ENCODE data around the gene SLBP.

SLBP gene

GRCh38 chr4:1744552-1744951 is 32.4 kb upstream of the SLBP start:
- H3K27ac Mint-ChIP-seq = peak overlapping the region; percentile 53
- no peaks in the 10 kb centered on the region for H3K4me1 Mint-ChIP-seq
- H3K36me3 Mint-ChIP-seq = peaks cover 41% of the 10 kb centered on the region
- no peak overlapping the region for H3K4me3 Mint-ChIP-seq
- no peaks in the 10 kb centered on the region for H3K27me3 Mint-ChIP-seq
- H3K9me3 Mint-ChIP-seq = no peaks in the 10 kb centered on the region
- CTCF ChIA-PET = interaction anchor here (1.4 to 2.8 kb wide), 6 partner anchors 10 to 66 kb away, joined by 3 to 16 read pairs (median 7); no protein-coding TSS in a partner anchor
- DNase-seq = no peak

- Mint-ChIP-seq H3K4me1 (no peaks in the 10 kb centered on the region), H3K27ac (no peak overlapping the region), H3K9me3 (no peaks in the 10 kb centered on the region), H3K4me3 (no peak overlapping the region), H3K36me3 (peaks cover 44% of the 10 kb centered on the region), H3K27me3 (no peaks in the 10 kb centered on the region)
- no peak for DNase-seq
- CTCF ChIA-PET = interaction anchor here (0.6 to 2.8 kb wide), 5 partner anchors 11 to 721 kb away, joined by 3 to 16 read pairs (median 8); no protein-coding TSS in a partner anchor
These were observed 31.9 kb upstream of the SLBP start for GRCh38 chr4:1743975-1744374.

GRCh38 chr4:1743551-1743950 is 31.4 kb upstream of the SLBP start:
- CTCF ChIA-PET = interaction anchor here (0.6 to 2.8 kb wide), 2 partner anchors 65 to 721 kb away, joined by 3 to 16 read pairs; no protein-coding TSS in a partner anchor
- Mint-ChIP-seq H3K4me1 (no peaks in the 10 kb centered on the region), H3K4me3 (no peak overlapping the region), H3K27me3 (no peaks in the 10 kb centered on the region), H3K27ac (peak overlapping the region; percentile 69), H3K36me3 (peaks cover 48% of the 10 kb centered on the region), H3K9me3 (peaks cover 4% of the 10 kb centered on the region)
- DNase-seq = no peak

GRCh38 chr4:1741208-1741607 is 29.1 kb upstream of the SLBP start:
- no peak overlapping the region for H3K4me3 Mint-ChIP-seq
- CTCF ChIA-PET = no interaction called here
- peaks cover 8% of the 10 kb centered on the region for H3K9me3 Mint-ChIP-seq
- H3K27ac Mint-ChIP-seq = no peak overlapping the region
- DNase-seq = no peak
- no peaks in the 10 kb centered on the region for H3K4me1 Mint-ChIP-seq
- no peaks in the 10 kb centered on the region for H3K27me3 Mint-ChIP-seq
- H3K36me3 Mint-ChIP-seq = peaks cover 70% of the 10 kb centered on the region

- Mint-ChIP-seq H3K4me1 (no peaks in the 10 kb centered on the region), H3K27ac (no peak overlapping the region)
- CTCF ChIA-PET = interaction anchor here (1.0 to 1.5 kb wide), 2 partner anchors 8 to 11 kb away, joined by 3 to 6 read pairs; no protein-coding TSS in a partner anchor
These were observed 28.0 kb upstream of the SLBP start for GRCh38 chr4:1740021-1740545.

GRCh38 chr4:1739358-1739757 is 27.2 kb upstream of the SLBP start:
- H3K36me3 Mint-ChIP-seq = peaks cover 79% of the 10 kb centered on the region
- no peak overlapping the region for H3K4me3 Mint-ChIP-seq
- CTCF ChIA-PET = interaction anchor here (1.0 to 1.5 kb wide), 2 partner anchors 9 to 10 kb away, joined by 3 to 6 read pairs; no protein-coding TSS in a partner anchor
- no peak overlapping the region for H3K27ac Mint-ChIP-seq
- H3K4me1 Mint-ChIP-seq = no peaks in the 10 kb centered on the region
- H3K27me3 Mint-ChIP-seq = no peaks in the 10 kb centered on the region
- no peak for DNase-seq
- H3K9me3 Mint-ChIP-seq = peaks cover 8% of the 10 kb centered on the region

More at GRCh38 chr4:1740021-1740545, 28.0 kb upstream of the SLBP start:
- no peaks in the 10 kb centered on the region for H3K27me3 Mint-ChIP-seq
- peaks cover 77% of the 10 kb centered on the region for H3K36me3 Mint-ChIP-seq
- peaks cover 8% of the 10 kb centered on the region for H3K9me3 Mint-ChIP-seq
- no peak overlapping the region for H3K4me3 Mint-ChIP-seq
- DNase-seq = no peak

GRCh38 chr4:1738410-1738809 is 26.3 kb upstream of the SLBP start:
- H3K27ac Mint-ChIP-seq = no peak overlapping the region
- H3K36me3 Mint-ChIP-seq = peaks cover 75% of the 10 kb centered on the region
- DNase-seq = no peak
- H3K9me3 Mint-ChIP-seq = peaks cover 8% of the 10 kb centered on the region
- CTCF ChIA-PET = interaction anchor here (1.0 kb wide), 1 partner anchor 72 kb away, joined by 3 read pairs; no protein-coding TSS in a partner anchor
- H3K4me1 Mint-ChIP-seq = no peaks in the 10 kb centered on the region
- no peaks in the 10 kb centered on the region for H3K27me3 Mint-ChIP-seq
- H3K4me3 Mint-ChIP-seq = no peak overlapping the region

GRCh38 chr4:1737666-1738065 is 25.5 kb upstream of the SLBP start:
- CTCF ChIA-PET = interaction anchor here (1.0 kb wide), 1 partner anchor 73 kb away, joined by 3 read pairs; no protein-coding TSS in a partner anchor
- Mint-ChIP-seq H3K27me3 (no peaks in the 10 kb centered on the region), H3K9me3 (peaks cover 8% of the 10 kb centered on the region), H3K36me3 (peaks cover 78% of the 10 kb centered on the region), H3K4me3 (no peak overlapping the region), H3K27ac (no peak overlapping the region), H3K4me1 (no peaks in the 10 kb centered on the region)
- no peak for DNase-seq

GRCh38 chr4:1736812-1737211 is 24.7 kb upstream of the SLBP start:
- Mint-ChIP-seq H3K27me3 (no peaks in the 10 kb centered on the region), H3K27ac (no peak overlapping the region), H3K36me3 (peaks cover 79% of the 10 kb centered on the region), H3K4me3 (no peak overlapping the region), H3K4me1 (no peaks in the 10 kb centered on the region), H3K9me3 (peaks cover 8% of the 10 kb centered on the region)
- no peak for DNase-seq
- CTCF ChIA-PET = interaction anchor here (0.9 to 1.7 kb wide), 2 partner anchors 12 to 44 kb away, joined by 3 to 5 read pairs; no protein-coding TSS in a partner anchor

- peaks cover 8% of the 10 kb centered on the region for H3K9me3 Mint-ChIP-seq
- no peaks in the 10 kb centered on the region for H3K27me3 Mint-ChIP-seq
- H3K27ac Mint-ChIP-seq = no peak overlapping the region
- H3K4me1 Mint-ChIP-seq = no peaks in the 10 kb centered on the region
- DNase-seq = no peak
- H3K36me3 Mint-ChIP-seq = peaks cover 78% of the 10 kb centered on the region
- no peak overlapping the region for H3K4me3 Mint-ChIP-seq
- CTCF ChIA-PET = no interaction called here
These were observed 23.1 kb upstream of the SLBP start for GRCh38 chr4:1735215-1735614.

GRCh38 chr4:1732911-1733310 is 20.8 kb upstream of the SLBP start:
- Mint-ChIP-seq H3K27me3 (no peaks in the 10 kb centered on the region), H3K36me3 (peaks cover 81% of the 10 kb centered on the region), H3K27ac (no peak overlapping the region), H3K4me1 (peaks cover 14% of the 10 kb centered on the region), H3K4me3 (no peak overlapping the region), H3K9me3 (peaks cover under 1% of the 10 kb centered on the region)
- no peak for DNase-seq
- CTCF ChIA-PET = interaction anchor here (0.7 to 2.3 kb wide), 3 partner anchors 12 to 41 kb away, joined by 4 to 6 read pairs (median 5); no protein-coding TSS in a partner anchor

GRCh38 chr4:1731180-1731579 is 19.1 kb upstream of the SLBP start:
- CTCF ChIA-PET = no interaction called here
- Mint-ChIP-seq H3K4me1 (peaks cover 29% of the 10 kb centered on the region), H3K4me3 (no peak overlapping the region), H3K27me3 (no peaks in the 10 kb centered on the region), H3K27ac (peak overlapping the region; percentile 14), H3K36me3 (peaks cover 80% of the 10 kb centered on the region), H3K9me3 (no peaks in the 10 kb centered on the region)
- DNase-seq = no peak

GRCh38 chr4:1730532-1731135 is 18.5 kb upstream of the SLBP start:
- no peak overlapping the region for H3K4me3 Mint-ChIP-seq
- no peaks in the 10 kb centered on the region for H3K27me3 Mint-ChIP-seq
- H3K4me1 Mint-ChIP-seq = peaks cover 34% of the 10 kb centered on the region
- CTCF ChIA-PET = interaction anchor here (1.1 to 9.4 kb wide), 3 partner anchors 17 to 36 kb away, joined by 3 to 96 read pairs (median 4); no protein-coding TSS in a partner anchor
- no peak for DNase-seq
- peaks cover 76% of the 10 kb centered on the region for H3K36me3 Mint-ChIP-seq
- no peaks in the 10 kb centered on the region for H3K9me3 Mint-ChIP-seq
- H3K27ac Mint-ChIP-seq = no peak overlapping the region

- H3K27ac Mint-ChIP-seq = no peak overlapping the region
- no peak overlapping the region for H3K4me3 Mint-ChIP-seq
- no peaks in the 10 kb centered on the region for H3K27me3 Mint-ChIP-seq
- H3K36me3 Mint-ChIP-seq = peaks cover 75% of the 10 kb centered on the region
- no peak for DNase-seq
- peaks cover 52% of the 10 kb centered on the region for H3K4me1 Mint-ChIP-seq
- CTCF ChIA-PET = interaction anchor here (1.0 to 9.4 kb wide), 3 partner anchors 17 to 33 kb away, joined by 3 to 96 read pairs (median 4); no protein-coding TSS in a partner anchor
- no peaks in the 10 kb centered on the region for H3K9me3 Mint-ChIP-seq
These were observed 16.2 kb upstream of the SLBP start for GRCh38 chr4:1728061-1728980.
